Activated CD4-positive, alpha-beta T cell treated with anti-CD3 and anti-CD28 coated beads, Interleukin-2, amount 50 U/mL, for 4 hours (primary cell): ENCODE results near the gene CER1.

Experiments used
- DNase-seq, 2 experiments: peaks; one replicate each; pipeline ENCODE4 v3.0.0-alpha.2; 2020

Gene CER1

GRCh38 chr9:14722391-14723035, at the start of gene CER1:
TSS of gene CER1 (minus strand) at chr9:14722733. CDS start at chr9:14722672, 61 bp downstream.
- no peak for DNase-seq

GRCh38 chr9:14770592-14770991, 48.1 kb upstream of the CER1 start:
- no peak for DNase-seq

- no peak for DNase-seq
These were observed 46.7 kb upstream of the CER1 start for GRCh38 chr9:14769230-14769571.

GRCh38 chr9:14768405-14769229, 46.1 kb upstream of the CER1 start:
- DNase-seq = peak in 1 of 2 experiments; percentile 0

- DNase-seq = no peak
These were observed 43.8 kb upstream of the CER1 start for GRCh38 chr9:14766299-14766698.

GRCh38 chr9:14761584-14761983, 39.1 kb upstream of the CER1 start:
- DNase-seq = no peak

- no peak for DNase-seq
These were observed 37.5 kb upstream of the CER1 start for GRCh38 chr9:14760060-14760459.

- DNase-seq = no peak
These were observed 33.8 kb upstream of the CER1 start for GRCh38 chr9:14756291-14756690.

GRCh38 chr9:14752871-14753270, 30.3 kb upstream of the CER1 start:
- DNase-seq = no peak

- DNase-seq = no peak
These were observed 29.7 kb upstream of the CER1 start for GRCh38 chr9:14752271-14752670.

GRCh38 chr9:14750821-14751220, 28.3 kb upstream of the CER1 start:
- no peak for DNase-seq

GRCh38 chr9:14749741-14750211, 27.2 kb upstream of the CER1 start:
- no peak for DNase-seq

- no peak for DNase-seq
These were observed 25.8 kb upstream of the CER1 start for GRCh38 chr9:14748373-14748772.

GRCh38 chr9:14747111-14747510, 24.6 kb upstream of the CER1 start:
- no peak for DNase-seq

GRCh38 chr9:14746626-14747025, 24.1 kb upstream of the CER1 start:
- DNase-seq = no peak

- no peak for DNase-seq
These were observed 22.2 kb upstream of the CER1 start for GRCh38 chr9:14744768-14745167.

GRCh38 chr9:14741369-14741768, 18.8 kb upstream of the CER1 start:
- no peak for DNase-seq

- DNase-seq = no peak
These were observed 10.6 kb upstream of the CER1 start for GRCh38 chr9:14733133-14733532.

GRCh38 chr9:14731294-14731981, 8.9 kb upstream of the CER1 start:
- no peak for DNase-seq

GRCh38 chr9:14730461-14730898, 7.9 kb upstream of the CER1 start:
- DNase-seq = no peak

GRCh38 chr9:14723301-14723700, 768 bp upstream of the CER1 start:
- DNase-seq = no peak

GRCh38 chr9:14719231-14719923, 3.2 kb downstream of the CER1 start:
- DNase-seq = no peak

- DNase-seq = no peak
These were observed 7.4 kb downstream of the CER1 start for GRCh38 chr9:14715102-14715501.
